HUES64 (cell line): ENCODE data around the gene C16orf74.

Experiments
- H3K27ac ChIP-seq: 2 replicates; pipeline ENCODE4 v1.7.0; 2013; ENCODE audit warnings: low read depth, low read length, inconsistent platforms
- H3K27me3 ChIP-seq: 2 replicates; pipeline ENCODE4 v1.6.1; 2013; ENCODE audit warnings: mild to moderate bottlenecking, low read length; ENCODE audit not compliant: insufficient read depth
- H3K36me3 ChIP-seq: 2 replicates; pipeline ENCODE4 v1.6.1; 2013; ENCODE audit warnings: mild to moderate bottlenecking, low read length; ENCODE audit not compliant: insufficient read depth
- H3K4me1 ChIP-seq: 2 replicates; pipeline ENCODE4 v1.6.1; 2013; ENCODE audit warnings: mild to moderate bottlenecking, low read length, moderate library complexity; ENCODE audit not compliant: insufficient read depth
- H3K4me3 ChIP-seq: 2 replicates; pipeline ENCODE4 v1.5.1; 2013; ENCODE audit warnings: mild to moderate bottlenecking, low read length, moderate library complexity
- H3K9ac ChIP-seq: 2 replicates; pipeline ENCODE4 v1.6.1; 2013; ENCODE audit warnings: mild to moderate bottlenecking, low read depth, low read length
- H3K9me3 ChIP-seq: 2 replicates; pipeline ENCODE4 v1.6.1; 2013; ENCODE audit warnings: low read depth, low read length; ENCODE audit not compliant: insufficient read depth
- WGBS: fragments of 150-250, 120-280 bp; methylation state at CpG from one replicate; pipeline ENCODE4 v1.1.7; 2013; ENCODE audit warnings: missing lambda C conversion rate; 5-methylcytosine and 5-hydroxymethylcytosine counted together

C16orf74 gene

GRCh38 chr16:85774136-85774535, 23.2 kb upstream of the C16orf74 start:
- Histone ChIP-seq H3K36me3 (peaks cover 39% of the 10 kb centered on the region), H3K9me3 (no peaks in the 10 kb centered on the region), H3K27me3 (no peaks in the 10 kb centered on the region), H3K4me3 (no peak overlapping the region), H3K27ac (no peak overlapping the region), H3K9ac (no peak overlapping the region), H3K4me1 (no peaks in the 10 kb centered on the region)
- WGBS, result 94% methylated on average over 5 of the region's 6 CpGs

- H3K4me1 ChIP-seq, result peaks cover 7% of the 10 kb centered on the region; the same call in 1 of the 2 replicates
- no peak overlapping the region for H3K9ac ChIP-seq
- H3K36me3 ChIP-seq, result peaks cover 29% of the 10 kb centered on the region
- 94% methylated on average over 6 of the region's 6 CpGs for WGBS
- H3K27me3 ChIP-seq, result no peaks in the 10 kb centered on the region
- no peak overlapping the region for H3K4me3 ChIP-seq
- no peaks in the 10 kb centered on the region for H3K9me3 ChIP-seq
- H3K27ac ChIP-seq, result no peak overlapping the region
These were observed 22.1 kb upstream of the C16orf74 start for GRCh38 chr16:85773044-85773443.

- Histone ChIP-seq H3K27ac (no peak overlapping the region), H3K36me3 (peaks cover 7% of the 10 kb centered on the region; the same call in 1 of the 2 replicates), H3K4me3 (no peak overlapping the region), H3K4me1 (peaks cover 14% of the 10 kb centered on the region), H3K9ac (no peak overlapping the region), H3K9me3 (no peaks in the 10 kb centered on the region), H3K27me3 (no peaks in the 10 kb centered on the region)
- WGBS, result 93% methylated on average over 6 of the region's 6 CpGs
These were observed 19.8 kb upstream of the C16orf74 start for GRCh38 chr16:85770741-85771140.

GRCh38 chr16:85768199-85768598, 17.3 kb upstream of the C16orf74 start:
- H3K36me3 ChIP-seq, result peaks cover 3% of the 10 kb centered on the region; the same call in 1 of the 2 replicates
- no peaks in the 10 kb centered on the region for H3K9me3 ChIP-seq
- H3K4me1 ChIP-seq, result peaks cover 14% of the 10 kb centered on the region
- H3K27me3 ChIP-seq, result no peaks in the 10 kb centered on the region
- no peak overlapping the region for H3K4me3 ChIP-seq
- H3K27ac ChIP-seq, result peak overlapping the region; percentile 50
- H3K9ac ChIP-seq, result no peak overlapping the region
- 29% methylated on average over 2 of the region's 2 CpGs for WGBS

GRCh38 chr16:85767531-85767930, 16.6 kb upstream of the C16orf74 start:
- WGBS, result 72% methylated on average over 8 of the region's 8 CpGs
- Histone ChIP-seq H3K27ac (peak overlapping the region; percentile 50), H3K9ac (no peak overlapping the region), H3K36me3 (peaks cover 3% of the 10 kb centered on the region; the same call in 1 of the 2 replicates), H3K9me3 (no peaks in the 10 kb centered on the region), H3K4me3 (no peak overlapping the region), H3K4me1 (peaks cover 14% of the 10 kb centered on the region), H3K27me3 (no peaks in the 10 kb centered on the region)

- 73% methylated on average over 8 of the region's 8 CpGs for WGBS
- H3K4me3 ChIP-seq, result no peak overlapping the region
- H3K9ac ChIP-seq, result no peak overlapping the region
- H3K27ac ChIP-seq, result no peak overlapping the region
- H3K27me3 ChIP-seq, result no peaks in the 10 kb centered on the region
- H3K9me3 ChIP-seq, result no peaks in the 10 kb centered on the region
- peaks cover 14% of the 10 kb centered on the region for H3K4me1 ChIP-seq
- H3K36me3 ChIP-seq, result no peaks in the 10 kb centered on the region
These were observed 14.9 kb upstream of the C16orf74 start for GRCh38 chr16:85765767-85766166.

GRCh38 chr16:85765211-85765610, 14.3 kb upstream of the C16orf74 start:
- no peak overlapping the region for H3K4me3 ChIP-seq
- H3K9me3 ChIP-seq, result no peaks in the 10 kb centered on the region
- no peaks in the 10 kb centered on the region for H3K36me3 ChIP-seq
- H3K27ac ChIP-seq, result no peak overlapping the region
- H3K27me3 ChIP-seq, result no peaks in the 10 kb centered on the region
- peaks cover 14% of the 10 kb centered on the region for H3K4me1 ChIP-seq
- 70% methylated on average over 7 of the region's 8 CpGs for WGBS
- H3K9ac ChIP-seq, result no peak overlapping the region

GRCh38 chr16:85763616-85764015, 12.7 kb upstream of the C16orf74 start:
- no peak overlapping the region for H3K4me3 ChIP-seq
- no peaks in the 10 kb centered on the region for H3K36me3 ChIP-seq
- no peak overlapping the region for H3K27ac ChIP-seq
- H3K4me1 ChIP-seq, result peaks cover 13% of the 10 kb centered on the region
- H3K9ac ChIP-seq, result no peak overlapping the region
- 98% methylated on average over 2 of the region's 2 CpGs for WGBS
- H3K9me3 ChIP-seq, result no peaks in the 10 kb centered on the region
- no peaks in the 10 kb centered on the region for H3K27me3 ChIP-seq

- Histone ChIP-seq H3K36me3 (no peaks in the 10 kb centered on the region), H3K27ac (no peak overlapping the region), H3K27me3 (no peaks in the 10 kb centered on the region), H3K9ac (no peak overlapping the region), H3K9me3 (no peaks in the 10 kb centered on the region), H3K4me3 (no peak overlapping the region), H3K4me1 (peaks cover 6% of the 10 kb centered on the region)
- 90% methylated on average over 12 of the region's 12 CpGs for WGBS
These were observed 12.1 kb upstream of the C16orf74 start for GRCh38 chr16:85762970-85763369.

- no peaks in the 10 kb centered on the region for H3K36me3 ChIP-seq
- WGBS, result 92% methylated on average over 6 of the region's 6 CpGs
- H3K4me1 ChIP-seq, result no peaks in the 10 kb centered on the region
- no peak overlapping the region for H3K9ac ChIP-seq
- no peaks in the 10 kb centered on the region for H3K27me3 ChIP-seq
- no peak overlapping the region for H3K4me3 ChIP-seq
- H3K27ac ChIP-seq, result no peak overlapping the region
- H3K9me3 ChIP-seq, result no peaks in the 10 kb centered on the region
These were observed 11.0 kb upstream of the C16orf74 start for GRCh38 chr16:85761861-85762260.

GRCh38 chr16:85759631-85760419, 8.9 kb upstream of the C16orf74 start:
- H3K27ac ChIP-seq, result no peak overlapping the region
- no peaks in the 10 kb centered on the region for H3K4me1 ChIP-seq
- no peaks in the 10 kb centered on the region for H3K27me3 ChIP-seq
- WGBS, result 89% methylated on average over 20 of the region's 20 CpGs
- H3K4me3 ChIP-seq, result no peak overlapping the region
- H3K36me3 ChIP-seq, result no peaks in the 10 kb centered on the region
- no peaks in the 10 kb centered on the region for H3K9me3 ChIP-seq
- no peak overlapping the region for H3K9ac ChIP-seq
